GM12872 (cell line): ENCODE measurements around the gene HS3ST5.

Experiments used
- TF ChIP-seq, protein P1 (sequence below): IDR thresholded peaks from 3 replicates; pipeline ENCODE4 v1.5.1; 2011; ENCODE audit warnings: low read depth, mild to moderate bottlenecking, low read length, moderate library complexity; ENCODE audit not compliant: insufficient read depth

HS3ST5 gene

GRCh38 chr6:114195027-114195365 lies 147.8 kb downstream of the HS3ST5 start:
- TF ChIP-seq, protein P1, sequence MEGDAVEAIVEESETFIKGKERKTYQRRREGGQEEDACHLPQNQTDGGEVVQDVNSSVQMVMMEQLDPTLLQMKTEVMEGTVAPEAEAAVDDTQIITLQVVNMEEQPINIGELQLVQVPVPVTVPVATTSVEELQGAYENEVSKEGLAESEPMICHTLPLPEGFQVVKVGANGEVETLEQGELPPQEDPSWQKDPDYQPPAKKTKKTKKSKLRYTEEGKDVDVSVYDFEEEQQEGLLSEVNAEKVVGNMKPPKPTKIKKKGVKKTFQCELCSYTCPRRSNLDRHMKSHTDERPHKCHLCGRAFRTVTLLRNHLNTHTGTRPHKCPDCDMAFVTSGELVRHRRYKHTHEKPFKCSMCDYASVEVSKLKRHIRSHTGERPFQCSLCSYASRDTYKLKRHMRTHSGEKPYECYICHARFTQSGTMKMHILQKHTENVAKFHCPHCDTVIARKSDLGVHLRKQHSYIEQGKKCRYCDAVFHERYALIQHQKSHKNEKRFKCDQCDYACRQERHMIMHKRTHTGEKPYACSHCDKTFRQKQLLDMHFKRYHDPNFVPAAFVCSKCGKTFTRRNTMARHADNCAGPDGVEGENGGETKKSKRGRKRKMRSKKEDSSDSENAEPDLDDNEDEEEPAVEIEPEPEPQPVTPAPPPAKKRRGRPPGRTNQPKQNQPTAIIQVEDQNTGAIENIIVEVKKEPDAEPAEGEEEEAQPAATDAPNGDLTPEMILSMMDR, result no peak

- TF ChIP-seq, protein P1, result no peak
Observed at GRCh38 chr6:114194362-114195026, 148.3 kb downstream of the HS3ST5 start.

- TF ChIP-seq, protein P1, result no peak
Observed at GRCh38 chr6:114187563-114187962, 155.3 kb downstream of the HS3ST5 start.

- TF ChIP-seq, protein P1, result no peak
Observed at GRCh38 chr6:114181664-114182063, 161.2 kb downstream of the HS3ST5 start.

DNA sequence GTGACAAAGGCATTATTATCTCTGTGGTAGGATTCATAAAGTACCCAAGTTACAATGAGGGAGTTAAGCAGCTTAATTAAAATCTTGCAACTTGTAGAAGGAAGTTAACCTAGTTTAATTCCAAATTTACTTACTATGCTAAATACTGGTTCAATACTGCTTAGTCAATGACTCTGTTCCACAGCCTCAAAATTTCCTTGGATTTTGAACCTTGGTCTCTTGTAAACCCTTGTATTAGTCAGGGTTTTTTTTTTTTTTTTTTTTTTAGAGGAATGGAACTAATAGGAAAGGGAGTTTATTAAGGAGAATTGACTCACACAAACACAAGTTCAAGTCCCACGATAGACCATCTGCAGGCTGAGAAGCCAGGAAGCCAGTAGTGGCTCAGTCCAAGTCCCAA lies 163.4 kb downstream of the HS3ST5 start:
- TF ChIP-seq, protein P1, result no peak

GRCh38 chr6:114176726-114177125 lies 166.1 kb downstream of the HS3ST5 start:
- TF ChIP-seq, protein P1, result no peak

DNA sequence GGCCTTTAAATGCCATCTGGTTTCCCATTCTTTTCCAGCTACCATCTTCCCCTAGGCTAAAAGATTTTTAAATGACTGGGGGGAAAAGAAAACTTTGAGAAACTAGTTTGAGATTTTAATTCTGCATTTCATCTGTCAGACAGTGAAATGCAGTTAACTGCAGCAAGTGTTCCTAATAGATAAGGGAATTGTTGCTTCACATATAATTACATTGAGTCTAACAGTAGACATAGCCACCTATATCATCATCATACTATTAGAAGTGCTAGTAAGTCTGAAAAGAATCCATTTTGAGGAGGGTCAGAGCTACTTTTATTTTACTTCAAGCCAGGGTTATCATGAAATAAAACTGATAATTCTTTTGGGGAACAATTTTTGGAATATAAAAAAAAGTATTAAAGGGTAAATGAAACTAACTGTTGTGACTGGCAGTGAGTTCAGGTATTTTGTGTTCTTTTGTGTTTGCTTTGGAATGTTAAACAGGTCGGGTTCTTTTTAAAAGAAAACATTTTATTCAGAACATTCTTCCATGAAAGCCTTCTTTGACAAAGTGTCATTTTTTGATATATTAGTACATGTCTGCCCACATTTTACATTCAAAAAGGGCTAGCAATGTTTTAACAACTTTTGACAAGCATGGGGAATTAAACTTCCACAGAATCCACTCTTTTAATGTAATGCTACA lies 170.1 kb downstream of the HS3ST5 start:
- TF ChIP-seq, protein P1, result no peak
